ENCODE measurements around the gene TECPR1.

- TF ChIP-seq, protein P1, sequence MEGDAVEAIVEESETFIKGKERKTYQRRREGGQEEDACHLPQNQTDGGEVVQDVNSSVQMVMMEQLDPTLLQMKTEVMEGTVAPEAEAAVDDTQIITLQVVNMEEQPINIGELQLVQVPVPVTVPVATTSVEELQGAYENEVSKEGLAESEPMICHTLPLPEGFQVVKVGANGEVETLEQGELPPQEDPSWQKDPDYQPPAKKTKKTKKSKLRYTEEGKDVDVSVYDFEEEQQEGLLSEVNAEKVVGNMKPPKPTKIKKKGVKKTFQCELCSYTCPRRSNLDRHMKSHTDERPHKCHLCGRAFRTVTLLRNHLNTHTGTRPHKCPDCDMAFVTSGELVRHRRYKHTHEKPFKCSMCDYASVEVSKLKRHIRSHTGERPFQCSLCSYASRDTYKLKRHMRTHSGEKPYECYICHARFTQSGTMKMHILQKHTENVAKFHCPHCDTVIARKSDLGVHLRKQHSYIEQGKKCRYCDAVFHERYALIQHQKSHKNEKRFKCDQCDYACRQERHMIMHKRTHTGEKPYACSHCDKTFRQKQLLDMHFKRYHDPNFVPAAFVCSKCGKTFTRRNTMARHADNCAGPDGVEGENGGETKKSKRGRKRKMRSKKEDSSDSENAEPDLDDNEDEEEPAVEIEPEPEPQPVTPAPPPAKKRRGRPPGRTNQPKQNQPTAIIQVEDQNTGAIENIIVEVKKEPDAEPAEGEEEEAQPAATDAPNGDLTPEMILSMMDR (IDR thresholded peaks at IDR 0.05), result no peak
- TF ChIP-seq POLR2A (IDR thresholded peaks at IDR 0.05), result no peak
- no peak for TF ChIP-seq POLR2AphosphoS5 (IDR thresholded peaks at IDR 0.05)
These were observed 29.4 kb downstream of the TECPR1 start for GRCh38 chr7:98222533-98223195.
